HG03103 (cell line): ENCODE results near the gene PALLD.

Source experiments
- ATAC-seq: cut with Tn5 transposase; IDR thresholded peaks from one replicate; pipeline ENCODE4 v1.9.1; 2021; ENCODE audit warnings: low read depth; ENCODE audit not compliant: unreplicated experiment

PALLD gene

GRCh38 chr4:168585168-168586091 lies 88.6 kb downstream of the PALLD start:
- ATAC-seq, result peak; percentile 91

GRCh38 chr4:168586926-168587325 lies 90.1 kb downstream of the PALLD start:
- ATAC-seq, result no peak

DNA sequence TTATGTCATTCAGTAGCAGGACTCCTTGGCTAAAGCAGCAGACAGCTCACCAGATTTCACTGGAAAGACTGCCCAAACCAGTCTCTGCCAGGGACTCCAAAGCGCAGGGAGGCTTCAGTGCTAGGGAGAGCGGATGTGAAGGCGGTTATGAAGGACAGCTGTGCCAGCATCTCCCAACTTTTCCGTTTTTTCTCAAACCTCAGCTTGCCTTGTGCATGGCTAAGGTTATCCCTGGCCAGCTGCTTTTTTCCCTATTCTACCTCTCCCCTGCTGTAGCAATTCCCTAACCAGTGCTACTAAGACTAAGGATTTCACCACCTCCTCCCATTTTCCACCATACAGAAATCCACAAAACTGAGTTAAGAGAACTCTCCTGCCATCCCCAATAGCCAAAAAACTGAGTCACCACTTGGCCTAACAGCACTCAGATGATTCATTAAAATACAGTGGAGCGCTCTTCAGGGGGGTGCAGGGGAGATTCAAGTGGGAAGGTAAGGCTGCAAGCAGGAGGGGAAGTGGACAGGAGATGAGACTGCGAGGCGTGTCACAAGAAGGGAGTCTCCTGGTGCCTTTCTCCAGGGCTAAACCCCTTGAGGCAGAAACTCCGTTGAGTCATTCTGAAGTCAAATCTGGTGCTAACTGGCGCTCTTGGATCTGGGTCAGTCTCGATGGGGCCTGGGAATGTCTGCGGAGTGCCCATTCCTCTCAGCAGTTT lies 90.7 kb downstream of the PALLD start:
- ATAC-seq, result no peak

GRCh38 chr4:168588916-168589531 lies 92.2 kb downstream of the PALLD start:
- ATAC-seq, result no peak

DNA sequence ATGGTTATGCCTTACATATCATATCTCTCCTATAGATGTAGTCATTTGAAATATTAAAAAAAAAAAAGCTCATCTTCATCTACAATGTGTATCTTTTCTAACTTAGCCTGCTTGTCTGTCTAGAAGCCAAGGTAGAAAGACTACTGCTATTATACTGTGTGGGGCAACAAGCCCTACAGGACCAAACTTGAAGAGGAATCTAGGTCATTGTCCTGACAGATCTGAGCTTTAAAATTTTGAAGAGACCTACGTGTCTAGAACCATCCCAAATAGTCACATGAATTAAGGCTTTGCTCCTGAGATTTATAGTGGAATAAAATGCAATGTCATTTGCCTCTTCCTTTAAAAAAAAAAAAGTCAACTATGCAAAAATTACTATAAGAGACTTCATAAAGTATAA lies 95.8 kb downstream of the PALLD start:
- ATAC-seq, result no peak

- no peak for ATAC-seq
Measured at GRCh38 chr4:168593399-168593798, 96.5 kb downstream of the PALLD start.

GRCh38 chr4:168594121-168594520 lies 97.3 kb downstream of the PALLD start:
- ATAC-seq, result no peak

- ATAC-seq, result no peak
Measured at GRCh38 chr4:168598191-168598590, 101.3 kb downstream of the PALLD start.

DNA sequence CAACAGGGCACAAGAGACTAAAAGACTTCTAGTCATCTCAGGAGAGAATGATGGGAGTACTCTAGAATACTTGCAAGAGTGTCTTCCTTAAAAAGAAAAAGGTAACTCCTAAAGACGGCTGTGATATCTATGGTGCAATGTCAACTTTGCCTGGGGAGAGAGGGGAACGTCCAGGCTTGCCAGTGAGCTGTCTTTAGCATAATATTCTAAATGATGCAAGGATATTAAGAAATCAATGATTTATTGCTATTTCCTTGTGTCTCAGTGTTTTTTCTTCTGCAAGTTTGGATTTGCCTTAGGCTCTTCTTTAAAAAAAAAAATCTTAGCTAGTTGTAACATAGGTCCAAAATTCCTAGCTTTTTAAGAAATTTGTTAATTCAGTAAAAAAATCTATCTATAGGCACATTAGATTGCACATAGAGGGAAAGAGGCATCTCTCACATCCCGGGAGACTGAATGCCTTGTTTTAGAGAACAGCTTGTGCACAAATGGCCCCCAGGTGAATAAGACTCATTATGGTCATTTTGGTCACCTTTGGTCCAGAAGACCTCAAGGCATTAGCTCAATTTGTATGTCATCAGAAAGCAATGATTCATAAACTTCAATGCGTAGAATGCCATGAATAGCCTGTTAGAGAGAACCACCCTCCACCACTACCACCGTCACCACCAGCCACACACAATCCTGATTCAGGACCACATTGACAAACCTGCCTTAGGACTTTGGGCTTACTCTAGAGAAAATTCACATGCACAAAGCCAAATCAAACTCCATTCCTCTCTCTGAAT lies 104.1 kb downstream of the PALLD start:
- no peak for ATAC-seq

DNA sequence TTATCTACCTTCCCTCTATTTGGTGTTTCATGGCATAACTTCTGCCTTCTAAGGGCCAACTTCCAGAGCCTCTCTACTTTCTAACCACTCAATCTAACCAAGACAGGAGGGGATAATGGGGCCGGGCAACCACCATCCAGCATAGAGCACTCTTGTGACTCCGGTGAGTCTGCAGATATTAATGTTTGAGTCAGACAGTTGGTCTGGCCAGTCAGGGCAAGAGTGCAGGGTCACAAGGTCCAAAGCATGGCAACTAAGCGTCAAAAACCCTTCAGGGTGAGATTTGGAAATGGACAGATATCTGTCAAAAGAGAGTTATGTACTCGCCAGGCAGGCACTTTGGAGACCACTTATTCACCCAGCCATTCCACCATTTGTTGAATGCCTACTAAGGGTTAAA lies 105.0 kb downstream of the PALLD start:
- no peak for ATAC-seq

DNA sequence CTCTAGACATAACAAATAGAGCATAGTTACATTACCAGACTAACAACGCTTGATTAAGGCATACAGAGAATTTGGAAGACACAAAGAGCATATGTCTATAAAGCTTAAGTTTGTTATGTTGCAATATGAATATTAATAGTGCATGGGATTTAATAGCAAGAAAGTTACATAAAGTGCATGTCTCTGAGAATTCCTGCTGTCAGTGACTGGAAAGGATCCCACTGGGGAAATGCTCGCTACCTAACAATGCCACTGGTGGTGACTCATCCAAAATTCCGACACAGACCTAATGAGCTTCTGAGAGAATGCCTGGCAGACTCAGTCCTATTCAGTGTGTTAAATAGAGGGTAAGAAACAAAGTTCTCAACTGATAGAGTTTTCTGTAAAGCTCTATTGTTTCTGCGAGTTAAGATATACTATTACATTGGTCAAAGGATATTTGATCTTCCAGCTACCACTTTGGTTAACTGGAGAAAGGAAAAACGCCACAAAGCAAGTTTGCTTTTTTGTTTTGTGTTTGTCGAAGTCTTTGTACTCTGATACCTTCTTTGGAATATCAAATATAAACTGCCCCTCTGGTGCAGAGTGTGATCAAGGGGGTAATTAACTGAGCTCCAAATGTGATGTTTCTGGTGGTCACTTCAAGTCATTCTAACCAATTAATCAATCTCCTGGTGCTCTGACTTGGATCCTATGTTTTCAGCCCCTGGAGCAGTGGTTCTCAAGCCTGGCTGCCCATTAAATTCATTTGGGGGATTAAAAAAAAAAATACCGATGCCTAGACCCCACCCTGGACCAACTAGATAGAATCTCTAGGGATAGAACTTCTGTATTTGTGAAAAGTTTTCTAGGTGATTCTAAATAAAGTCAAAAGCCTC lies 107.9 kb downstream of the PALLD start:
- no peak for ATAC-seq

DNA sequence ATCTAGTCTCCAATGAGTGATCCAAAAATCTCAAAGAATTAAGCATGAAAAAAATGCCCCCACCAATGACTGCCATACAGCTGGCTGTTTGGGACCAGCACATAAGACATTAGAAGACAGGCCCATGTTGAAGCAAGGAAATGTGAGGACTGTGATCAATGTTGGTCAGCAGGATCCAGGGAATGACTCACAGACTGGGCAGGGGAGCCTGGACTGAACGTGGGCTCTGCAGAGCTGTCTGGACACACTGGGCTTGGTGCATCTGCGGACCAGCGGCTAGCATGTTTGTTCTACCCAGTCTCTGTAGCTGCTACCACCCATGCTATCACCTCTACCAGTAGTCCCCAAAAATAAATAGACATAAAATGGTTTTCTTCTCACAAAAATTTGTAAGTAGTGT lies 108.6 kb downstream of the PALLD start:
- no peak for ATAC-seq

DNA sequence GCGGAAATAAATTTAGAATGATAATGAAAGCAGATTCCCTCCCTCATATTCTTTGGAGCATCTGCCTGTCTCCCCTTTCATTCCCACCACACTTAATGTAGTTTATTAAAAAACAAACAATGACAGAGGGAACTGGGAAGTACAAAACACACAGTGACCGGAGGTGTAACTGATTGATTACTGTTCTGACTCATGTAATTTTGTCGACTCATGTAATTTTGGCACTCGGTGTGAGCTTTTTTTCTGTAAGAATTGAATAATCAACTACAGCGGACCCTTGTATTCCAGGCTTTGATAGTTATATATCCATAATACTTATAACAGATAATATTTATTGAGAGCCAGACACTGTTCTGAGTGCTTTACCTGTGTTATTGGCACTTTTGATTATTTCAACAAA lies 110.4 kb downstream of the PALLD start:
- no peak for ATAC-seq

DNA sequence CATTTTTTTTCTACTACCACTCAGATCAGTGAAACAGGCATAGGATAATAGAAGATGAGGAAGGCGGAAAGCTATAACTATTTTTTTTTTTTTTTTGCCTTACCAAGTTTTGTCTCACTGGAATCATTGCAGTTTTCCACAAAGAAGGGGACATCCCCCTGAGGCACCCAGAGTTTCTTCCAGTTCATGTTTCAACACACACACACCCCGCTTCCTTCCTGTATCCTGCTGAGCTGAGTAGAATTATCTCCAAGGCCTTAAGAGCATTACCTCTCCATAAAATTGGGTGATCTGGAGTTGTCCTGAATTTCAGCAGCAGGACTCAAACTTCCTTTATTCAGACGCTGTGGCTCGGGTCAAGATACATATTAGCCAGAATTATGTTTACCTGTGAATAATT lies 111.9 kb downstream of the PALLD start:
- ATAC-seq, result no peak

DNA sequence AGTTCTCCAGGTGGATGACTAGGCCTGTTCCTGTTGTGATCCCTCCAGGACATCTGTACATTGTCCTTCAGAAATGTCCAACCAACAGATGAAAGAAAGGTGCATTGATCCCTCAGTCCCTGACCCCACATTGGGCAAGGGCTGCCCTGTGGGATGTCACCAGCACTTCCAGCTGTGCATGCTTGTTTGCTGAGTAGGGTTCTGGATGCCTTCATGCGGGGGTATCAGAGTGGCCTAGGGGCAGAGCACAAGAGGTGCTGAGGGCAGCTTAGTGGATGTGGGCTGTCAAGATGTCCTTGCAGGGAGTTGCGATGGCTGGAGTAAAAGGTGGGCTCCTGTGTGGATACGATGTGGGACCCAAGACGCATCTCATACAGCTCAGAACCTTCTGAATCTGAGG lies 112.5 kb downstream of the PALLD start:
- no peak for ATAC-seq

- ATAC-seq, result no peak
Measured at GRCh38 chr4:168610911-168611530, 114.2 kb downstream of the PALLD start.

GRCh38 chr4:168612450-168613135 lies 115.7 kb downstream of the PALLD start:
- ATAC-seq, result no peak

GRCh38 chr4:168613869-168614268 lies 117.0 kb downstream of the PALLD start:
- ATAC-seq, result no peak
